K562 (cell line): ENCODE data around the gene PRCC. TPM values are rescaled to one million over a fixed set of nuclear protein-coding genes. Genes with fewer than 3 reads are reported as not detected.

Source experiments
- BHLHE40 ChIP-seq: IDR thresholded peaks from 2 replicates; pipeline ENCODE4 v1.6.1; 2011; ENCODE audit warnings: low read length, improper control_type of control experiment
- BRD9 ChIP-seq: fragments of 450-650 bp; IDR thresholded peaks from 2 replicates; pipeline ENCODE4 v1.6.1; 2018; ENCODE audit warnings: low read depth; ENCODE audit not compliant: partially characterized antibody
- EGR1 ChIP-seq: fragments of 450-650 bp; conservative IDR thresholded peaks from 2 replicates; pipeline ENCODE4 v1.6.1; 2017; ENCODE audit warnings: mild to moderate bottlenecking
- FOSL1 ChIP-seq: fragments of 200-800 bp; sonication (Bioruptor generic); conservative IDR thresholded peaks from 2 replicates; pipeline ENCODE4 v1.6.1; 2016; ENCODE audit warnings: missing genetic modification characterization, missing compliant biosample characterization
- HOXB6 ChIP-seq: fragments of 250-450 bp; sonication (Bioruptor Pico); IDR thresholded peaks from 2 replicates; pipeline ENCODE4 v1.5.1; 2022; ENCODE audit warnings: mild to moderate bottlenecking, borderline replicate concordance
- ILF3 ChIP-seq: fragments of 450-650 bp; IDR thresholded peaks from 2 replicates; pipeline ENCODE4 v1.6.1; 2018; ENCODE audit warnings: antibody characterized with exemption, mild to moderate bottlenecking, moderate library complexity, borderline replicate concordance
- KAT8 ChIP-seq: fragments of 450-650 bp; IDR thresholded peaks from 2 replicates; pipeline ENCODE4 v1.6.1; 2016; ENCODE audit warnings: low read depth, mild to moderate bottlenecking
- KDM1A ChIP-seq, 2 experiments: fragments of 450-650 bp; IDR thresholded peaks; 2 replicates each; pipeline ENCODE4 v1.6.1; 2016; ENCODE audit warnings: mild to moderate bottlenecking in 2 of 2
- MAFF ChIP-seq: IDR thresholded peaks from 2 replicates; pipeline ENCODE4 v1.6.1; 2012; ENCODE audit warnings: low read length, improper control_type of control experiment
- NBN ChIP-seq: fragments of 450-650 bp; IDR thresholded peaks from 2 replicates; pipeline ENCODE4 v1.6.1; 2016; ENCODE audit warnings: low read depth, mild to moderate bottlenecking
- NFRKB ChIP-seq: fragments of 450-650 bp; IDR thresholded peaks from 2 replicates; pipeline ENCODE4 v1.6.1; 2016; ENCODE audit warnings: low read depth
- PATZ1 ChIP-seq: fragments of 250-450 bp; sonication (Bioruptor Pico); IDR thresholded peaks from 2 replicates; pipeline ENCODE4 v1.5.0; 2020; ENCODE audit warnings: mild to moderate bottlenecking, borderline replicate concordance
- PHF8 ChIP-seq: fragments of 200-600 bp; sonication (generic); IDR thresholded peaks from 2 replicates; pipeline ENCODE4 v1.6.1; 2012; ENCODE audit warnings: mixed run types, mild to moderate bottlenecking, inconsistent platforms, low read length, moderate library complexity, borderline replicate concordance
- POLR2AphosphoS5 ChIP-seq: IDR thresholded peaks from 2 replicates; pipeline ENCODE4 v1.6.1; 2011; ENCODE audit warnings: mild to moderate bottlenecking, low read depth, low read length, moderate library complexity; ENCODE audit not compliant: control insufficient read depth, insufficient read depth
- POLR2H ChIP-seq: IDR thresholded peaks from 2 replicates; pipeline ENCODE4 v1.6.1; 2016; ENCODE audit warnings: missing genetic modification characterization, low read depth, mild to moderate bottlenecking, control low read depth, missing compliant biosample characterization, moderate library complexity
- STAT5A ChIP-seq: IDR thresholded peaks from 2 replicates; pipeline ENCODE4 v1.6.1; 2012; ENCODE audit warnings: low read length, inconsistent platforms, borderline replicate concordance
- TCF3 ChIP-seq: sonication (generic); formaldehyde crosslinking; IDR thresholded peaks from 2 replicates; pipeline ENCODE4 v1.4.0; 2020; ENCODE audit warnings: mild to moderate bottlenecking, missing genetic modification reagents
- TEAD4 ChIP-seq, 2 experiments: sonication (generic) in 1 of 2; formaldehyde crosslinking in 1 of 2; IDR thresholded peaks; 2 replicates each; pipeline versions ENCODE4 v1.6.1 to v1.8.0; 2012 to 2022; ENCODE audit warnings: borderline replicate concordance in 1 of 2, inconsistent platforms in 1 of 2, low read length in 1 of 2, mild to moderate bottlenecking in 1 of 2, missing genetic modification reagents in 1 of 2
- ZNF175 ChIP-seq: fragments of 200-800 bp; sonication (Bioruptor generic); IDR thresholded peaks from 2 replicates; pipeline ENCODE4 v1.6.1; 2016; ENCODE audit warnings: low read depth, mild to moderate bottlenecking, missing genetic modification characterization, missing compliant biosample characterization
- ZNF384 ChIP-seq: IDR thresholded peaks from 2 replicates; pipeline ENCODE4 v1.6.1; 2012; ENCODE audit warnings: low read depth, low read length, improper control_type of control experiment
- ZNF584 ChIP-seq: fragments of 200-800 bp; sonication (Bioruptor generic); IDR thresholded peaks from 2 replicates; pipeline ENCODE4 v1.6.1; 2016; ENCODE audit warnings: low read depth, mild to moderate bottlenecking, missing genetic modification characterization, missing compliant biosample characterization
- ZNF589 ChIP-seq: fragments of 200-800 bp; sonication (Bioruptor generic); IDR thresholded peaks from 2 replicates; pipeline ENCODE4 v1.6.1; 2016; ENCODE audit warnings: low read depth, missing genetic modification characterization, missing compliant biosample characterization
- polyA plus RNA-seq, 8 experiments: library from polyadenylated mRNA; depleted of rRNA in 4 of 8; stranded (reverse) in 5 of 8; unstranded in 3 of 8; fragments of >200 nt; fragmentation: Nextera tagmentation in 2 of 8; fragmentation: Illumina TruSeq in 1 of 8; extraction: Ambion mirVana in 2 of 8; extraction: Trizol in 1 of 8; gene quantifications; 2 replicates each; pipeline versions ENCODE4 v1.2.1 to v1.2.3, GENCODE V29; 2011 to 2014; ENCODE audit warnings: inconsistent platforms in 1 of 8, missing spikeins in 1 of 8
- total RNA-seq, 7 experiments: library from RNA; depleted of rRNA in 6 of 7; stranded (reverse); fragments of >200 nt in 6 of 7; fragmentation: Illumina TruSeq in 2 of 7; extraction: Trizol in 2 of 7; gene quantifications; 2 replicates each; pipeline versions ENCODE4 v1.2.1 to v1.2.3, GENCODE V29; 2011 to 2021; ENCODE audit warnings: low replicate concordance in 1 of 7
- TF ChIP-seq, protein P1 (sequence below), 3 experiments: fragments of 200-800 bp in 1 of 3; fragments of 250-450 bp in 1 of 3; fragments of 450-650 bp in 1 of 3; sonication (Bioruptor Pico) in 1 of 3; sonication (Bioruptor generic) in 1 of 3; formaldehyde crosslinking in 1 of 3; IDR thresholded peaks; 2 replicates each; pipeline versions ENCODE4 v1.6.1 to v1.8.0; 2016 to 2022; ENCODE audit warnings: mild to moderate bottlenecking in 2 of 3, missing genetic modification characterization in 2 of 3, missing compliant biosample characterization in 1 of 3, moderate library complexity in 1 of 3

Gene PRCC
- total and polyA plus RNA-seq, 9 of the 15 experiments (the other 6 are each of a cell fraction or from before 2014, with no cell fraction given), result 23.9 to 201 (median 41.1) TPM

DNA sequence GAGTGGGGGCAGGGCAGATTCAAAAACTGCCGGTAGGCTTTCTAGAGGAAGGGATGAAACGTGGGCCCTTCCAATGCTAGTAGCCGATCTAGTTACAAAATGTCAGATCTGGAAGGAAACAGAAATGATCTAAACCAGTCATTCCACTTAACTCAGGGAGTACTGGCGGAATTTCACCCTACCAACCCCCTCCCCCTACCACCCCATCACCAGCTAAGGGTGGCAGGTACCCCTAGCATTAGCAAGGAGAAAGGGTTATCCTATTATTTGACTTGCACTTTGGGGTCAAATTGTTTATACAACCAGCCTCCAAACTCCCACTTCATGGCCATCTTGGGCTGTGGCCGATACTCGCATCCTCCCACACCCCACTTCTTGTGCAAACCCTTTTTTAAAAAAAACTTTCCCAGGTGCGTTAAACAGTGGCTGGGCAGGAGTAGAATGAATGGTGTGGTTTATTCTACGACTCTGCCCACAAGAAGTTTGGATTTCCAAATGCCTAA is 25.8 kb upstream of the PRCC start (continued):
- TF ChIP-seq PATZ1 (CRISPR knock-in tag), result 0 out of 2 replicates have a peak, but pooled peaks have one; percentile 39
- 0 out of 2 replicates have a peak, but pooled peaks have one; percentile 42 for TF ChIP-seq STAT5A
- TF ChIP-seq TEAD4 (IDR thresholded peaks at IDR 0.05; ENCODE audit: low read length), result no peak
- no peak for TF ChIP-seq TEAD4 (CRISPR knock-in tag; IDR thresholded peaks at IDR 0.05; ENCODE audit: borderline replicate concordance)
- 0 out of 2 replicates have a peak, but pooled peaks have one; percentile 44 for TF ChIP-seq POLR2H
- no peak for TF ChIP-seq BHLHE40
- no peak for TF ChIP-seq PHF8
- 0 out of 2 replicates have a peak, but pooled peaks have one; percentile 22 for TF ChIP-seq NBN
- TF ChIP-seq POLR2AphosphoS5, result peak; percentile 2; the same call in 1 of the 2 replicates
- peak; percentile 64; the same call in 1 of the 2 replicates for TF ChIP-seq ZNF175 (CRISPR knock-in tag)
- no peak for TF ChIP-seq TCF3 (CRISPR knock-in tag)
- TF ChIP-seq FOSL1 (tag), result peak; percentile 8; the same call in 1 of the 2 replicates
- peak; percentile 3; the same call in 1 of the 2 replicates for TF ChIP-seq EGR1
- peak; percentile 18; the same call in 1 of the 2 replicates for TF ChIP-seq MAFF
- TF ChIP-seq BRD9, result peak; percentile 42
- TF ChIP-seq ILF3, result peak; percentile 51; the same call in 1 of the 2 replicates
- TF ChIP-seq KAT8, result peak; percentile 76; the same call in 1 of the 2 replicates
- TF ChIP-seq, protein P1, sequence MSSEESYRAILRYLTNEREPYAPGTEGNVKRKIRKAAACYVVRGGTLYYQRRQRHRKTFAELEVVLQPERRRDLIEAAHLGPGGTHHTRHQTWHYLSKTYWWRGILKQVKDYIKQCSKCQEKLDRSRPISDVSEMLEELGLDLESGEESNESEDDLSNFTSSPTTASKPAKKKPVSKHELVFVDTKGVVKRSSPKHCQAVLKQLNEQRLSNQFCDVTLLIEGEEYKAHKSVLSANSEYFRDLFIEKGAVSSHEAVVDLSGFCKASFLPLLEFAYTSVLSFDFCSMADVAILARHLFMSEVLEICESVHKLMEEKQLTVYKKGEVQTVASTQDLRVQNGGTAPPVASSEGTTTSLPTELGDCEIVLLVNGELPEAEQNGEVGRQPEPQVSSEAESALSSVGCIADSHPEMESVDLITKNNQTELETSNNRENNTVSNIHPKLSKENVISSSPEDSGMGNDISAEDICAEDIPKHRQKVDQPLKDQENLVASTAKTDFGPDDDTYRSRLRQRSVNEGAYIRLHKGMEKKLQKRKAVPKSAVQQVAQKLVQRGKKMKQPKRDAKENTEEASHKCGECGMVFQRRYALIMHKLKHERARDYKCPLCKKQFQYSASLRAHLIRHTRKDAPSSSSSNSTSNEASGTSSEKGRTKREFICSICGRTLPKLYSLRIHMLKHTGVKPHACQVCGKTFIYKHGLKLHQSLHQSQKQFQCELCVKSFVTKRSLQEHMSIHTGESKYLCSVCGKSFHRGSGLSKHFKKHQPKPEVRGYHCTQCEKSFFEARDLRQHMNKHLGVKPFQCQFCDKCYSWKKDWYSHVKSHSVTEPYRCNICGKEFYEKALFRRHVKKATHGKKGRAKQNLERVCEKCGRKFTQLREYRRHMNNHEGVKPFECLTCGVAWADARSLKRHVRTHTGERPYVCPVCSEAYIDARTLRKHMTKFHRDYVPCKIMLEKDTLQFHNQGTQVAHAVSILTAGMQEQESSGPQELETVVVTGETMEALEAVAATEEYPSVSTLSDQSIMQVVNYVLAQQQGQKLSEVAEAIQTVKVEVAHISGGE (CRISPR knock-in tag; IDR thresholded peaks at IDR 0.05), result 0 out of 6 replicates have a peak, but pooled peaks of 1 of the 3 experiments have one; percentile 76
- 0 out of 2 replicates have a peak, but pooled peaks have one; percentile 66 for TF ChIP-seq ZNF589 (CRISPR knock-in tag)
- no peak for TF ChIP-seq HOXB6
- TF ChIP-seq NFRKB, result peak; percentile 63; the same call in 1 of the 2 replicates
- peak in 1 of 2 experiments; percentile 18; a peak in 1 of 4 replicates for TF ChIP-seq KDM1A (IDR thresholded peaks at IDR 0.05)
- peak; percentile 77; the same call in 1 of the 2 replicates for TF ChIP-seq ZNF384
- TF ChIP-seq ZNF584 (CRISPR knock-in tag), result peak; percentile 29; the same call in 1 of the 2 replicates
